Nephron (organoid): ENCODE data around the gene HDAC9.

Experiments
- H3K27ac Mint-ChIP-seq, 3 experiments: 2 replicates each; pipeline ENCODE4 v1.8.0; 2020; ENCODE audit warnings: mixed read lengths in 3 of 3, mild to moderate bottlenecking in 2 of 3, moderate library complexity in 1 of 3
- H3K27me3 Mint-ChIP-seq: 2 replicates; pipeline ENCODE4 v1.8.0; 2021; ENCODE audit warnings: low read depth, mild to moderate bottlenecking, moderate library complexity, mixed read lengths
- H3K36me3 Mint-ChIP-seq: 2 replicates; pipeline ENCODE4 v1.8.0; 2020; ENCODE audit warnings: low read depth, mixed read lengths
- H3K4me1 Mint-ChIP-seq: 2 replicates; pipeline ENCODE4 v1.8.0; 2020; ENCODE audit warnings: mixed read lengths
- H3K4me3 Mint-ChIP-seq, 3 experiments: 2 replicates each; pipeline ENCODE4 v1.8.0; 2020; ENCODE audit warnings: mild to moderate bottlenecking in 3 of 3, mixed read lengths in 3 of 3, moderate library complexity in 2 of 3
- H3K9me3 Mint-ChIP-seq: 2 replicates; pipeline ENCODE4 v1.8.0; 2020; ENCODE audit warnings: mixed read lengths
- TF ChIP-seq, protein P1 (sequence below), 3 experiments: fragments of 200-600 bp; sonication (generic); IDR thresholded peaks; one replicate each; pipeline ENCODE4 v1.5.0; 2021; ENCODE audit warnings: antibody characterized with exemption in 3 of 3; ENCODE audit not compliant: unreplicated experiment in 3 of 3

The HDAC9 gene

DNA sequence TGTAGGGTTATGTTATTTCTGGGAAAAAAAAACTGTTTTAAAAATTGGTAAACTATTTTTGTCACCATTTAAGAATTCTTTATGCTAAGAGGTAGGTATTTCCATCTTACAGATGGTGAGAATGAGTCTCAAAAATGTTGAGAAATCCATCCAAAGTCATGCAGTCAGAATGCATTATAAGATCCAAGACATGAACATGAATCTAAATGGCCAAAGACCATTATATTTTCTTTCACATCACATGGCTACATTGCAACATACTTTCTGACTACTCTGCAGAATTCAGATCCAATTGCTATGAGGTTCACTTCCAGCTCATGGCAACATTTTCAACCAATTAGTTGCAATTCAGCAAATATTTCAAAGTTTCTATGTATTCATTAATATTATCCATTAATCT lies 440.7 kb downstream of the HDAC9 start:
- TF ChIP-seq, protein P1, sequence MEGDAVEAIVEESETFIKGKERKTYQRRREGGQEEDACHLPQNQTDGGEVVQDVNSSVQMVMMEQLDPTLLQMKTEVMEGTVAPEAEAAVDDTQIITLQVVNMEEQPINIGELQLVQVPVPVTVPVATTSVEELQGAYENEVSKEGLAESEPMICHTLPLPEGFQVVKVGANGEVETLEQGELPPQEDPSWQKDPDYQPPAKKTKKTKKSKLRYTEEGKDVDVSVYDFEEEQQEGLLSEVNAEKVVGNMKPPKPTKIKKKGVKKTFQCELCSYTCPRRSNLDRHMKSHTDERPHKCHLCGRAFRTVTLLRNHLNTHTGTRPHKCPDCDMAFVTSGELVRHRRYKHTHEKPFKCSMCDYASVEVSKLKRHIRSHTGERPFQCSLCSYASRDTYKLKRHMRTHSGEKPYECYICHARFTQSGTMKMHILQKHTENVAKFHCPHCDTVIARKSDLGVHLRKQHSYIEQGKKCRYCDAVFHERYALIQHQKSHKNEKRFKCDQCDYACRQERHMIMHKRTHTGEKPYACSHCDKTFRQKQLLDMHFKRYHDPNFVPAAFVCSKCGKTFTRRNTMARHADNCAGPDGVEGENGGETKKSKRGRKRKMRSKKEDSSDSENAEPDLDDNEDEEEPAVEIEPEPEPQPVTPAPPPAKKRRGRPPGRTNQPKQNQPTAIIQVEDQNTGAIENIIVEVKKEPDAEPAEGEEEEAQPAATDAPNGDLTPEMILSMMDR (IDR thresholded peaks at IDR 0.05; ENCODE audit: unreplicated experiment in 3 of 3): no peak
- H3K27ac Mint-ChIP-seq: no peak overlapping the region
- no peaks in the 10 kb centered on the region for H3K27me3 Mint-ChIP-seq
- H3K9me3 Mint-ChIP-seq: no peaks in the 10 kb centered on the region
- no peak overlapping the region for H3K4me3 Mint-ChIP-seq
- H3K36me3 Mint-ChIP-seq: no peaks in the 10 kb centered on the region
- peaks cover 4% of the 10 kb centered on the region for H3K4me1 Mint-ChIP-seq

DNA sequence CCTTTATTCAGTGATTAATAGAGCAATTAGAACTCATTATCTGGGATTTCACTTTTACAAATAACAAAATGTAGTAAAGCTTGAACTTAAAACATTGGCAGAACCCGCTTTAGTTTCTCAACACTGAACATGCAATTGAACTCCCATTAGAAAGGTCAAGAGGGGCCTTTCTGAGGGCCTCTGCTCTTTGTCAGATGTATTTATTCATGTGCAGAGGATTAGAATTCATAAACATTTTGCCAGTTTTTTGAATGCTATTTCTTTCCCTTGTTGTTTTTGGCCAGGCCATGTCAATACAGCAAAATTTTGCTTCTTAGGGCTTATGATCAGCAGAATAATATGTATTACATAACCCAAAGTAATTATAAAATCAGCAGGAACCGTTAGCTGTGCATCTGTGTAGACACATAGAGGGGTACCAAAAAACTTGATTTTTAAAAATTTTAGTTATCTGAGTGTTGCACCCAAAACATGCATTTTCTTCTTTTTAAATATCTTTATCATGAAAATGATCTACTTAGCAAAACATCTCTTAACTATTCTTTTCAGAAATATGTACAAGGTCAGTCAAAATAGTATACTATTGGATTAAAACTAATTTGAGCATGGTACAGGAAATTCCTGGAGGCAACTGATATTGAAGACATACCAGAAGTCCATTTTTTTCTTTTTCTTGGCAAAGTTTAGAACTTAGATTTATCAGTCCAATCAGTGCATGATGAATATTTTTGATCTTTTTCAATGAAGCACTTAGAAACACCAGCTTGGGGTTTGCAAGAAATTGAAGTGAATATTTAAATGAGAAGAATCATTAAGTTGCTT lies 444.4 kb downstream of the HDAC9 start:
- no peaks in the 10 kb centered on the region for H3K36me3 Mint-ChIP-seq
- TF ChIP-seq, protein P1 (IDR thresholded peaks at IDR 0.05; ENCODE audit: unreplicated experiment in 3 of 3): no peak
- H3K4me3 Mint-ChIP-seq: no peak overlapping the region
- no peaks in the 10 kb centered on the region for H3K27me3 Mint-ChIP-seq
- H3K9me3 Mint-ChIP-seq: no peaks in the 10 kb centered on the region
- peak overlapping the region; percentile 30 to 49 (median 33) for H3K27ac Mint-ChIP-seq
- peaks cover 5% of the 10 kb centered on the region for H3K4me1 Mint-ChIP-seq

DNA sequence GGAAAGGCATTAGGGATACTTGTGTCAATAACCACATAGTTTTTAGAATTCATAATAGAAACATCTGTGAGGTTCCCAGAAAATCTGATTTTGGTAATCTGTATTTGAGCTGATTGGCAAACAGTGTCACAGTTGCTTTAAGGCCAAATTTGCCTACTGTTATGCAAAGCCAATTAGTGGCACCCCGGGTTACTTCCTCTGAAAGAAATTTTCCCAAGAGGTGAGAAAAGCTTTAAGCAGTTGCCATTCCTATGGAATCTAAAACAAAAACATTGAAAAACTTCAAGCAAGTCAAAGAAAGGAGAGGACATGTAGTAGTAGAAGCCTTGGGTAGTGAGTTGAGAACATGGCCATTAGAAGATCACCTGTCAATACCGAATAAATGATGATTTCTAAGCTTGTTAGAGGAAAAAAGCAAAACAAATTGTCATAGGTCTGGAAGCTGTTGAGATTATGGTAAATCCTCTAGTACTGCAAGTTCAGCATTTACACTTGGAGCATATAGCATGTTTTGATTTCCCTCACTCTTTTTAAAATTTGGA lies 445.1 kb downstream of the HDAC9 start:
- Mint-ChIP-seq H3K27me3 (no peaks in the 10 kb centered on the region), H3K27ac (peak overlapping the region in 1 of 3 experiments; percentile 11), H3K9me3 (no peaks in the 10 kb centered on the region)

DNA sequence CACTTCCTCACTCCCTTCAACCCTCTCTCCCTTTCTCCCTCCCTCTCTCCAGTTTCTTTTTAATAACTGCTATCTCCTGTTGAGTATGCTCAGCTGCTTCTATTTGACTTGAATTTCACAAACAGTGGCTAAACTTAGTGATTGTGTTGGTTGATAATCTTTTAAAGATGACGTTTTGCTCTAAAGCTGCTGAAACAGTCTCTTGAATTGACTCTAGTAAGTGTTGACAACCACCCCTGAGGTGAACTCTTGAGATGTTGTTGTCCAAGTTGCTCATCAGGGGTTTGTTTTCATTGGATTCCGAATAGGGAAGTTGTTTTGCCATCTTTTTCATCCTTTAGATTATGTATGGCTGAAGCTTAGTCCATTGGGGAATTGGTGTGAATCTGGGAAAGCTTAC lies 445.7 kb downstream of the HDAC9 start:
- no peaks in the 10 kb centered on the region for H3K36me3 Mint-ChIP-seq
- peak overlapping the region in 1 of 3 experiments; percentile 28 for H3K27ac Mint-ChIP-seq
- H3K4me3 Mint-ChIP-seq: no peak overlapping the region
- H3K4me1 Mint-ChIP-seq: peaks cover 5% of the 10 kb centered on the region
- no peaks in the 10 kb centered on the region for H3K27me3 Mint-ChIP-seq
- H3K9me3 Mint-ChIP-seq: no peaks in the 10 kb centered on the region
- TF ChIP-seq, protein P1 (IDR thresholded peaks at IDR 0.05; ENCODE audit: unreplicated experiment in 3 of 3): no peak

More for the DNA sequence above, 445.1 kb downstream of the HDAC9 start:
- TF ChIP-seq, protein P1 (IDR thresholded peaks at IDR 0.05; ENCODE audit: unreplicated experiment in 3 of 3): no peak
- no peaks in the 10 kb centered on the region for H3K36me3 Mint-ChIP-seq
- no peak overlapping the region for H3K4me3 Mint-ChIP-seq
- peaks cover 5% of the 10 kb centered on the region for H3K4me1 Mint-ChIP-seq

DNA sequence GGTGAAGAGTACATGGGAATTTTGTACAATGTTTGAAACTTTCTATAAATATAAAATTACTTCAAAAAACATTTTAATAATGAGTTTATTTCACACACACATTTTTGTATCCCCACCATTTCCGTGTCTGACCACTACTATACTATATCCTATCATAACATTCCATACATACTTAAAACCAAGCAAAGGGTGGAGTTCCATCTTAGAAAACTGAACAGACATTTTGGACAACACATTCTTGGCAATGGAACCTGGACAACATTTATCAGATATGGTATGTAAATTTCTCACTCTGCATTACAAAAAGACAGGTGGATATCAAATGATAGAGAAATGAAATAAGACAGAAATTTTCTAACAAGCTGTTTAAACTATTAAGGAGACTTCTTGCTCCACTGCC lies 453.0 kb downstream of the HDAC9 start:
- TF ChIP-seq, protein P1 (IDR thresholded peaks at IDR 0.05; ENCODE audit: unreplicated experiment in 3 of 3): no peak
- no peak overlapping the region for H3K27ac Mint-ChIP-seq
- no peak overlapping the region for H3K4me3 Mint-ChIP-seq
- no peaks in the 10 kb centered on the region for H3K4me1 Mint-ChIP-seq
- H3K36me3 Mint-ChIP-seq: no peaks in the 10 kb centered on the region
- no peaks in the 10 kb centered on the region for H3K9me3 Mint-ChIP-seq
- no peaks in the 10 kb centered on the region for H3K27me3 Mint-ChIP-seq

DNA sequence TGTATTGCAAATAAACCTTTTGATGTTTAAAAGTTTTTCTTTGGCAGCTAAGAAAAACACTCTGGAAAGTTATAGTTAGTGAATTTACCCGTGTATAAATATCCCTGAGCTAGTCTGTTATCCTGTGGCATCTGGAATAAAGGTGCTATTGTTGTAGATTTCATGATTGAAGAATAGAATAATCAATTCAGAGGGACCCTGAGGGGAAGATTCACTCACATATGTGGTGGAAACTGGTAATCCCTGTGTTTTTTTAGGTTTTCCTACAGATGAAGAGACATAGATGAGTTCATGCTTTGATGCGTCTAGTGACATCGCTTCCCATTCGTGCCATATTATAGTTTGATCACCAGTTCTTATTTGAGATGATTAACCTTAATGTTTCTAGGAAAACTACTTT lies 457.3 kb downstream of the HDAC9 start:
- TF ChIP-seq, protein P1 (IDR thresholded peaks at IDR 0.05; ENCODE audit: unreplicated experiment in 3 of 3): no peak
- H3K9me3 Mint-ChIP-seq: no peaks in the 10 kb centered on the region

More for the DNA sequence above, 457.3 kb downstream of the HDAC9 start:
- Mint-ChIP-seq H3K4me1 (no peaks in the 10 kb centered on the region), H3K36me3 (no peaks in the 10 kb centered on the region), H3K27me3 (no peaks in the 10 kb centered on the region), H3K4me3 (no peak overlapping the region), H3K27ac (no peak overlapping the region)
